Activated naive CD4-positive, alpha-beta T cell treated with anti-CD3 and anti-CD28 coated beads, Interleukin-2, amount 50 U/mL, for 72 hours (primary cell): ENCODE results near the gene TGFB1. TPM values are rescaled to one million over a fixed set of nuclear protein-coding genes. Genes with fewer than 3 reads are reported as not detected.
"Not testable (repeated sequence)": the region's sequence is repeated elsewhere in the genome, so short reads cannot be mapped to it uniquely, and the experiment has no call there.

ENCODE experiments used
- ATAC-seq, 2 donors: fragments of 150-1000 bp; cut with Tn5 transposase; 2 replicates each; pipeline ENCODE4 v1.10.0; 2021; ENCODE audit warnings: mild to moderate bottlenecking in 2 of 2, moderate library complexity in 2 of 2
- DNase-seq, 2 donors: peaks; one replicate each; pipeline ENCODE4 v3.0.0; 2021 to 2022; ENCODE audit warnings: low spot score in 2 of 2
- H3K27ac Mint-ChIP-seq, 2 donors: one replicate each; pipeline ENCODE4 v1.8.0; 2022; ENCODE audit warnings: mild to moderate bottlenecking in 2 of 2, mixed read lengths in 2 of 2
- H3K36me3 Mint-ChIP-seq, 2 donors: one replicate each; pipeline ENCODE4 v1.8.0; 2022; ENCODE audit warnings: mixed read lengths in 2 of 2
- H3K9me3 Mint-ChIP-seq, 2 donors: one replicate each; pipeline ENCODE4 v1.8.0; 2022; ENCODE audit warnings: mixed read lengths in 2 of 2
- total RNA-seq, 2 donors: library from RNA; stranded (reverse); gene quantifications; one replicate each; pipeline ENCODE4 v1.2.3, GENCODE V29; 2022

Gene TGFB1
- 100 to 1,000 TPM in 1 of 2 donors, 10 to 100 TPM in 1; 73.4 to 126 TPM for total RNA-seq

DNA sequence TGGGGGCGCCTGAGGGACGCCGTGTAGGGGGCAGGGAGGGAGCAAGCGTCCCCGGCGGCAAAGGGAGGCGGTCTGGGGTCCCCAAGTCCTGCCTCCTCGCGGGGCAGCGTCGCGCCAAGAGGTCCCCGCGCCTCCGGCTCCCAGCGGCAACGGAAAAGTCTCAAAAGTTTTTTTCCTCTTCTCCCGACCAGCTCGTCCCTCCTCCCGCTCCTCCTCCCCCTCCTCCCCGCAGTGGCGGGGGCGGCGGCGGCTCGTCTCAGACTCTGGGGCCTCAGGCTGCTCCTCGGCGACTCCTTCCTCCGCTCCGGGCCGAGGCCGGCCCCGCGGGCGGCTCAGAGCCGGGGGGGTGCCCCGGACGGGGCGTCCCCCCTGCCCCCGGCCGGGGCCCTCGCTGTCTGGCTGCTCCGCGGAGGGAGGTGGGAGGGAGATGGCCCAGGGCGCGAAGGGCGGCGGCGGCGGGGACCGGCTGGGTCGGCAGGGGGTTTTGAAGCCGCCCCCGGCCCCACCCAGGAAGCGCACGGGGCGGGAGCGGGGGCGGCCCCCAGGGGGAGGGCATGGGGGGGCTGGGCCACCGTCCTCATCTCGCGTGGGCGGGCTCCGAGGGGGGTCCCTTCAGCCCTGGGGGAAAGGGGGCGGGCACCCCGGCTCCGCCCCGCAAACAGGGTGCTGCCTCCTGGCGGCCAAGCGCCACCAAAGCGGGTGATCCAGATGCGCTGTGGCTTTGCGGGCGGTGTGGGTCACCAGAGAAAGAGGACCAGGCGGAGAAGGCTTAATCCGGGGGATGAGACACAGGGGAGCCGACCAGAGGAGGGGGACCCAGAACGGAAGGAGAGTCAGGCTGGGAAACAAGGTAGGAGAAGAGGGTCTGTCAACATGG is at the start of gene TGFB1:
TSS of gene TGFB1 (minus strand) at position 457 of the 877 bp plus-strand sequence. CDS start 878 bp downstream, outside the sequence.
- DNase-seq (peak; percentile 92), ATAC-seq (peak; percentile 47 to 59)
- H3K27ac Mint-ChIP-seq = peak within 1 kb of the TSS; percentile 93
- H3K36me3 Mint-ChIP-seq = peaks cover 26 to 46% of the 10 kb centered on the region in 2 donors
- no peaks in the 10 kb centered on the region for H3K9me3 Mint-ChIP-seq

DNA sequence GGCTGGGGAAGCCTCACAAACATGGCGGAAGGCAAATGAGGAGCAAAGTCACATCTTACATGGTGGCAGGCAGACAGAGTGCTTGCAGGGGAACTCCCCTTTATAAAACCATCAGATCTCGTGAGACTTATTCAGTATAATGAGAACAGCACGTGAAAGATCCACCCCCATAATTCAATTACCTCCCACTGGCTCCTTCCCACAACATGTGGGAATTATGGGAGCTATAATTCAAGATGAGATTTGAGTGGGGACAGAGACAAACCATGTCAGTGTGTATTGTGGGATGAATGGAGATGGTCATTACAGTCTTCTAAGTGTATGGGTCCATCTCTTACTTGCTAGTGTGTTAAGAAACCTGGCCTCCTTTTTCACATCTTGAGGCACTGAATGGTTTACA is 48.3 kb upstream of the TGFB1 start:
- ATAC-seq (no peak), DNase-seq (no peak)
- no peaks in the 10 kb centered on the region for H3K9me3 Mint-ChIP-seq
- peaks cover 9 to 11% of the 10 kb centered on the region in 2 donors for H3K36me3 Mint-ChIP-seq
- H3K27ac Mint-ChIP-seq = no peak overlapping the region

DNA sequence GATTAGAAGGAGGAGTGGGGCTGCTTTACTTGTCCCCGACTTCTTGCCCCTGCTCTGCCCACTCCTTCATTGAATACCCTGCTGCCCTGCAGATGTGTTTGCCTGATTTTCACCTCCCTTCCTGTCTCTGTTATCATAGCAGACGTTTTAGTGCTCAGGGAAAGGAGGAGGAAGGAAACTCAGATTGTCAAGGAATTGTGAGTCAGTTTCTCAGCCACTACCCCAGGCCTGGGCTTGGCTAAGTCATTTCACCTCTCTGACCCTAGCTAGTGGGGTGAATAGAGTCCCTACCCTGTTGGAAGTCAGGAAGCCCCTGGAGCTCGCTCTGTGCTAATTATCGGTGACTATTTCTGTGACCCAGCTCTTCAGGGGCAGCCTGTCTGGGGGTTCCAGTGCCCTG is 47.8 kb upstream of the TGFB1 start:
- DNase-seq (no peak), ATAC-seq (no peak)
- Mint-ChIP-seq H3K36me3 (peaks cover 9 to 13% of the 10 kb centered on the region in 2 donors), H3K9me3 (no peaks in the 10 kb centered on the region), H3K27ac (no peak overlapping the region)

DNA sequence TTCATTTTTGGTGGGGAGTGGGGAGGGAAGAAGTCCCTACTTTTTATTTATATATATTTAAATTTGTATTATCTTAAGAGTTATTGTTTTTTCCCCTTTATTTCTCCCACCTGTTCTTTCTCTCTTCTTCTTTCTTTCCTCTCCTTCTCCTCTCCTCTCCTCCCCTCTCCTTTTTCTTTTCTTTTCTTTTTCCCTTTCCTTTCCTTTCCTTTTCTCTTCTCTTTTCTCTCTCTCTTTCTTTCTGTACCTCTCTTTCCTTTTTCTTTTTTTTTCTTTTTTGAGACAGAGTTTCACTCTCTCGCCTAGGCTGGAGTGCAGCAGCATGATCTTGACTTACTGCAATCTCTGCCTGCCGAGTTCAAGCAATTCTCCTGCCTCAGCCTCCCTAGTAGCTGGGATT is 45.8 kb upstream of the TGFB1 start:
- H3K27ac Mint-ChIP-seq = peak overlapping the region in 1 of 2 donors; percentile 57
- no peak for ATAC-seq
- peaks cover 9 to 20% of the 10 kb centered on the region in 2 donors for H3K36me3 Mint-ChIP-seq
- no peak for DNase-seq
- no peaks in the 10 kb centered on the region for H3K9me3 Mint-ChIP-seq

DNA sequence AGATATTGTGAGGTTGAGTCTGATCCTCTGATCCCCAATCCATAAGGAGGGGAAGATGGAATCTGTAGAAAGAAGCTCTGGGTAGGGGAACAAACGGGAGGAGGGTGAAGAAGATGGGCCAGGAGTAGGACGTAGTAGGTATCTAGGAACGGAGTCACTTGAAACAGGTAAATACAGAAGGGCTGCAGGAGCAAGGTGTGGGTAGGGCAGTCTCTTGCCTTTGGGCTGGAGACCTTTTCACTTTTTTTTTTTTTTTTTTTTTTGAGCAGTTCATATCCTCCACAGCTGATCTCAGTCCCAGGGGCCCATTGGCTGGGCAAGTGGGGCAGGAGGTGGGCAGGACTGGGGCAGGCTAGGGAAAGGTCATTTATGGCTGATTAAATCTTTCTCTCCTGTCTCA is 45.4 kb upstream of the TGFB1 start:
- no peak for ATAC-seq
- no peak for DNase-seq
- no peaks in the 10 kb centered on the region for H3K9me3 Mint-ChIP-seq
- peak overlapping the region; percentile 16 to 100 for H3K27ac Mint-ChIP-seq
- H3K36me3 Mint-ChIP-seq = peaks cover 9 to 20% of the 10 kb centered on the region in 2 donors

DNA sequence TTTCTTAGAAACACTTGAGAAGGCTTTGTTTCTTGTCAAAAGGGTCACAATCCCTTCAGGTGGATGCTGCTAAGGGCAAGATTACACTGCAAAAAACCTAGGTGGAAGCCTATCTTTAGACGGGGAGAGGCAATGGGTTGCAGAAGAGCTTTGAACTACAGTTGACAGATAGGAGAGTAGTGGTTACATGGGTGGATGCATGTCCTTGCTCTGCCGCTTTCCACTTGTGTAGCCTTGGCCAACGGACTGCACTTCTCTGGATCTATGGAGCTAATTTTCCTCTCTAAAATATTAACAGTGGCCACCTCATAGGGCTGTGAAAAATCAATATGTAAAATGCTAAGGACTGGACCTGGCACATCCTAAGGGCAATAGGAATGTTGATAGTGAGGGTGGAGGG is 44.9 kb upstream of the TGFB1 start:
- DNase-seq (no peak), ATAC-seq (no peak)
- Mint-ChIP-seq H3K27ac (peak overlapping the region; percentile 5 to 100), H3K36me3 (peaks cover 9 to 20% of the 10 kb centered on the region in 2 donors), H3K9me3 (no peaks in the 10 kb centered on the region)

DNA sequence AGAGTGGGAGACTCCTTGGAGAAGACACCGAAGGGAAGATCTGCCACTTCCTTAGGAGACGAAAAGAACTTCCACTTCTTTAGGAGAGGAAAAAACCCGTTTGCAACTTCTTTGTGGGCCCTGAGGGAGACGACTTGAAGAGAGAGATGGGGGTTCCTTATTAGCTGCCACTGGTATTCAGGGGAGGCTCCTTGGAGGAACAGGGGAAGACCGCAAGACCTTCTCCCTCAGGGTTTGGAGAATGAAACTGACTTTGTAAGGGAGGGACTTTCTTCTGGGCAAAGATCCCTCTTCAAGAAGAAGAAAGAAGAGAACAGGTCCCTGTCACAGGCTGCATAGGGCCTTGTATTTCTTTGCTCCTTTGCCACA is 44.3 kb upstream of the TGFB1 start:
- peaks cover 9 to 20% of the 10 kb centered on the region in 2 donors for H3K36me3 Mint-ChIP-seq
- ATAC-seq (no peak), DNase-seq (no peak)
- no peaks in the 10 kb centered on the region for H3K9me3 Mint-ChIP-seq
- peak overlapping the region; percentile 100 for H3K27ac Mint-ChIP-seq

DNA sequence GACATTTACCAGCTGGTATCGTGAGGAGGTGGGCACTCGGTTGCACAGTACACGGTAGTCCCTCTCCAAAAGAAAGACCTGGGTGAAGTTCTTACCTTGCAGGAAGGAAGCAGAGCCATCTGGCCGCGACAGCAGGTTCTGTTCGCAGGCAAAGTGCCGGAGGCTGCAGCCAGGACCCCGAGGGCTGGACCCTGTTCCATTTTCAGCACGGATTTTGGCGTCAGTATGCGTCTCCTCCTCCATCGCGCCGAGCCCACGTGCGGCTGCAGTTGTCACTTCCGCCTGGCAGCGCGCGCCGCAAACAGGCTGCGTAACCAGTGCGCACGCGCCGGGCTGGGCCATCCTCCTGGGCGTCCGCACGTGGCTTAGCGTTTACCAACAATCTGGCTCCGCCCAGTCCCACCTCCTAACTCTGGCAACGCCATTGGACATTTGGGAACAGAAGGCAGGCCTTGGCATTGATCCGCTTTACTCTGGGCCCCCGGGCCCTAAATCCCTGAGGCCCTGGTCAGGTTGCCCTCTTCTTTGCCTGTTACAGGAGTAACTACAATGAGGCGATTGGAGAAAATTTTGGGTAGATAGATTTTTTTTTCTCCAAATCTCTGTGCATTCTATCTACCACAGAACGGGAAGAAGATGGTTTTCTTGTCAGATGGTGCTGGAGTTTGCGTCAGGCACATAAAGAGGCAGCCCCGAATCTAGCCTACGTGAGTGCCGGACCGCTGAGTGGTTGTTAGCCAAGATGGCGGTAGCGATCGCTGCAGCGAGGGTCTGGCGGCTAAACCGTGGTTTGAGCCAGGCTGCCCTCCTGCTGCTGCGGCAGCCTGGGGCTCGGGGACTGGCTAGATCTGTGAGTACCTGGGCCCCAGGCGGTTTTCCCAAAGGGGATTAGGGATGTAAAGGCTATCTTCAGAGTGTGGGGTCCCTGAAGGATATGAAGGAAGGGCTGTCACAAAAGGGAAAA is 43.6 kb upstream of the TGFB1 start, which contains the start of the genes BCKDHA and EXOSC5:
TSS of gene BCKDHA (plus strand) at position 733 of the 964 bp plus-strand sequence. CDS start at position 743, 10 bp downstream.
TSS of gene EXOSC5 (minus strand) at position 274 of the 964 bp plus-strand sequence. CDS start at position 243, 31 bp downstream.
- peak; percentile 97 to 99 for DNase-seq
- peak within 1 kb of the TSS; percentile 100 for H3K27ac Mint-ChIP-seq
- H3K36me3 Mint-ChIP-seq = peaks cover 9 to 20% of the 10 kb centered on the region in 2 donors
- H3K9me3 Mint-ChIP-seq = no peaks in the 10 kb centered on the region
- ATAC-seq = peak; percentile 97 to 99

DNA sequence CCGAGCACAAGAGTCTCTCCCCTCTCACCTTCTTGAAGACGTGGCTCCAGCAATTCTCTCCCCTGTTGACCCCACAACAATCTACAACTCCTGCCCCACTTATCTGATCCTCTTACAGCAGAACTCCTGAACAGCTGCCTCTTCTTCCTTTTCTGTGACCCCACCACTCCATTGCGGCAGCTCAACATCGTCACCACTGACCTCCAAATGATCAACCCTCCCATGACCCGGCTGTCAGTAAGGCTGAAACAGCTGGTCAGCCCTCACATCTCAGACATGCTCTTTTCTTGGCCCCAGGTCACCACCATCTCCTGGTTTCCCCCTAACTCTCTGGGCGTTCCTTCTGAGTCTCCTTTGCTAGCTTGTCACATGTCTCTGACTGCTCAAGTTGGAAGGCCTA is 41.6 kb upstream of the TGFB1 start:
- H3K36me3 Mint-ChIP-seq = peaks cover 9 to 20% of the 10 kb centered on the region in 2 donors
- H3K27ac Mint-ChIP-seq = peak overlapping the region; percentile 87 to 100
- H3K9me3 Mint-ChIP-seq = no peaks in the 10 kb centered on the region
- ATAC-seq (no peak), DNase-seq (no peak)

DNA sequence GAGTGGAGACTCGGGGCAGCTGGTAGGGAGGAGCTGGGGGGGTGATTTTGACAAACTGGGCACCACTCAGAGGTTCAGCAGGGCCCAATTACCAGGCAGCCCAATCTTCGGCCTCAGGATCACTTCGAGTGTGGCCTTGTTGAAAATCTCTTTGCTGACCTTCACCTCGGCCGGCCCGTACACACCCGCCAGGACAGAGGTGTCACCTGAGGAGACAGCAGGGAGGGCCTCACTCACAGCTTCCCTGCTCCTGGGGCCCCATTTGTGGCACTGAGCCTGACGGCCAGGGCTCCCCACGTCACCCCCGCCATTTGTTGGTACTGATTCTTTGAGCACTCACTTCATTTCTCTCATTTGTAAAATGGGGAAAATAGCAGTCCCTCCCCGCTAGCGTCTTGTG is 39.1 kb upstream of the TGFB1 start:
- Mint-ChIP-seq H3K27ac (no peak overlapping the region), H3K36me3 (peaks cover 4 to 14% of the 10 kb centered on the region in 2 donors), H3K9me3 (no peaks in the 10 kb centered on the region)
- no peak for DNase-seq
- no peak for ATAC-seq

DNA sequence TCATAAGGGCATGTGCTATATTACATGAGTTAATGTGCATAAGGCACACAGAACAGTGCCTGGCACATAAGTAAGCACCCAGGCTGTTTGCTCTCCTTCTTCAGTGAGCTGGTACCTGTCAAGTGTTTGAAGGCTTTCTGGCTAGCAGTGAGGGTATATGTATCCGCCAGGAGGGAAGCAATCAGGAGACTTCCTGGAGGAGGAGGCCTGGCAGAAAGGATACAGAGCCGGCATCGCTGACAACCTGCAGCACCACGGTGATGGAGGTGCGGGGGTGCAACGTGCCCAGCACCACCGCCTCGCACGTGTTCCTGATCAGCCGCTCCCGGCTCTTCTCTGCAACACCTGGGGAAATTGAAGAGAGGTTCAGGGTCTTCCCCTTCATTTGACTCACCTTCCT is 37.9 kb upstream of the TGFB1 start:
- peaks cover 0 to 7% of the 10 kb centered on the region in 2 donors for H3K36me3 Mint-ChIP-seq
- ATAC-seq (no peak), DNase-seq (no peak)
- H3K27ac Mint-ChIP-seq = peak overlapping the region in 1 of 2 donors; percentile 30
- H3K9me3 Mint-ChIP-seq = no peaks in the 10 kb centered on the region

DNA sequence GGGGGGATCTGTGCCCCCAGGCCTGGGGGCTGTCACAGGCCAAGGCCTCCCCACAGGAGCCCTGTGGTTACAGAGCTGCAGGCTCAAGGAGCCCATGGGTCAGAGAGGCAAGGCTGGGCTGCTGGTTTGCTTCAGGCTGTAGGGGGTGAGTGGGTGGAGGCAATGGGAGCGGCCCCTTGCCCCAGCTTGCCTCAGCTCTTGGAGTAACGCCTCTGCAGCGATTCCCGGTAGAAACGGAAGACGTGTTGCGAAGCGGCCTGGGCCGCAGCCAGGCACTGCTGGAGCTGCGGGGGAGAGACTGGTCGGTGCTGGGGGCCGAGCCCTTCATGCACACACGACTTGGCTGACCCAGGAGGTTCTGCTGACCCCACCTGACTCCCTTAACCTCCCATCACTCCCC is 32.7 kb upstream of the TGFB1 start:
- H3K36me3 Mint-ChIP-seq = peaks cover 0 to 8% of the 10 kb centered on the region in 2 donors
- ATAC-seq (no peak), DNase-seq (no peak)
- H3K9me3 Mint-ChIP-seq = no peaks in the 10 kb centered on the region
- H3K27ac Mint-ChIP-seq = peak overlapping the region; percentile 66 to 67

DNA sequence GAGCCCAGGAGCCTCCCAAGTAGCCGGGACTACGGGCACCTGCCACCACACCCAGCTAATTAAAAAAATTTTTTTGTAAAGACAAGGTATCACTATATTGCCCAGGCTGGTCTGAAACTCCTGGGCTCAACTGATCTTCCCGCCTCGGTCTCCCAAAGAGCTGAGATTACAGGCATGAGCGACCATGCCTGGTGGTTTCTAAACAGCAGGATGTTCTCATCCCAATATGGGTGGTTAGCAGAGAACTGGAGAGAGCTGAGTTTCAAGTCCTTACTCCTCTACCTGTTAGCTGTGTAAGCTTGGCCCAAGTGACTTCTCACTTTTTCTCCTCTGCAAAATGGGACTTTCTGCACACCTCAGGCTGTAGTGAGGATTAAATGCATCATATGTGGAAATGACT is 30.6 kb upstream of the TGFB1 start:
- DNase-seq (no peak), ATAC-seq (no peak)
- Mint-ChIP-seq H3K36me3 (peaks cover 0 to 8% of the 10 kb centered on the region in 2 donors), H3K27ac (no peak overlapping the region), H3K9me3 (no peaks in the 10 kb centered on the region)

DNA sequence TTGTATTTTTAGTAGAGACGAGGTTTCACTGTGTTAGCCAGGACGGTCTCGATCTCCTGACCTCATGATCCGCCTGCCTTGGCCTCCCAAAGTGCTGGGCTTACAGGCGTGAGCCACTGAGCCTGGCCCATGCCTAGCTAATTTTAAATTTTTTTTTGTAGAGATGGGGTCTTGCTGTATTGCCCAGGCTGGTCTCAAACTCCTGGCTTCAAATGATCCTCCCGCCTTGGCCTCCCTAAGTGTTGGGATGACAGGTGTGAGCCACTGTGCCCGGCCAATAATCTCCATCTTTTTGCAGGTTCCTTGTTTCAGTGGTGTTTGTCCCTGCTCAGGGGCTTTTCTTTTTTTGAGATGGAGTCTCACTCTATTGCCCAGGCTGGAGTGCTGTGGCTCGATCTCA is 27.8 kb upstream of the TGFB1 start:
- ATAC-seq, H3K27ac Mint-ChIP-seq, DNase-seq, H3K9me3 Mint-ChIP-seq, H3K36me3 Mint-ChIP-seq: not testable (repeated sequence)

DNA sequence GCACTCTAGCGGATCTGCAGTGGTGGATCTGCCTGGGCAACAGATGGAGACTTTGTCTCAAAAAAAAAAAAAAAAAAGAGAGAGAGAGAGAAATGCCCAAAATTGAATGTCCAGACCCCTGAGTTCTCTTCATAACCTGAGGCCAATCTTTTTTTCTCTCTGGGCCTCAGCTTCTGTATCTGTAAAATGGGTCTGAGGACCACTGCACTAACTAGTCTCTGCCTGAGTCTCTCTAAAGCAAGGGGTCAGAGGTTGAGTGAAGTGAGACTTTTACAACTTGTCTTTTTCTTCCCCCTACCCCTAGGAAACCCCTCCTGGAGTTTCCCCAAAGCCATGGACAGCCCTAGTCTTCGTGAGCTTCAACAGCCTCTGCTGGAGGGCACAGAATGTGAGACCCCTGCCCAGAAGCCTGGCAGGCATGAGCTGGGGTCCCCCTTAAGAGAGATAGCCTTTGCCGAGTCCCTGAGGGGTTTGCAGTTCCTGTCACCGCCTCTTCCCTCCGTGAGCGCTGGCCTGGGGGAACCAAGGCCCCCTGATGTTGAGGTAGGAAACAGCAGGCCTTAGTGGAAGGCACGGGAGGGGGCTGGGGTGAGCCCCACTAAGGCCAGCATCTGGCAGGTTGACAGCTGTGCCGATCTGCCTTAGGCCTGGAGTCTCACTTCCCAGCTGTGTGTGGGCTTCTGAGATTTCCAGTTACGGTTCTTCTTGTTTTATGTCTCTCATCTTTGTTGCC is 24.4 kb upstream of the TGFB1 start:
- Mint-ChIP-seq H3K36me3 (no peaks in the 10 kb centered on the region), H3K27ac (no peak overlapping the region), H3K9me3 (no peaks in the 10 kb centered on the region)
- ATAC-seq = peak in 1 of 2 donors; percentile 26
- DNase-seq = no peak

DNA sequence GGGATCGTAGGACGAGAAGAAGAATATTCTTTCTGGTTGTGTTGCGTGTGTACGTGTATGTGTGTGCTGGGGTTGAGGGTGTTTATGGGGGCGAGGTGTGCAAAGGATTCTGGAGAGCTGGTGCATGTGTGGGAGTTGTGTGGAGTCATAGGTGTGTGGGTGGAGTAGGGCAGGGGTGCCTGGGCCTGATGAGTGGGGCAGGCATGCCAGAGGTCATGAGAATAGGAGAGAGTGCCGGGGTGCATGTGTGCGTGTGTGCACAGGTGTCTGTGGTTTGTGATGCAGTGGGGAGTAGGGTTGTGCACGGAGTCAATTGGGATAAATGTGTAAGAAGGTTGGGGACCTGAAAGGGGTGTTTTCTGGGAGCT is 23.3 kb upstream of the TGFB1 start:
- no peak for DNase-seq
- H3K27ac Mint-ChIP-seq = peak overlapping the region; percentile 21 to 50
- ATAC-seq = peak; percentile 72 to 73
- H3K9me3 Mint-ChIP-seq = no peaks in the 10 kb centered on the region
- H3K36me3 Mint-ChIP-seq = no peaks in the 10 kb centered on the region
